Suprapubic skin (tissue), 4 donors: ENCODE data around the gene PSMA6.

Experiments used
- EP300 ChIP-seq: sonication (generic); formaldehyde crosslinking; IDR thresholded peaks from one replicate; pipeline ENCODE4 v1.6.1; 2017; ENCODE audit warnings: antibody characterized with exemption
- POLR2A ChIP-seq, 2 donors: fragments of 450-650 bp; IDR thresholded peaks; one replicate each; pipeline ENCODE4 v1.6.1; 2017; ENCODE audit warnings: antibody characterized with exemption in 2 of 2, mild to moderate bottlenecking in 2 of 2, moderate library complexity in 2 of 2
- POLR2AphosphoS5 ChIP-seq, 3 donors: sonication (generic); formaldehyde crosslinking; IDR thresholded peaks; one replicate each; pipeline ENCODE4 v1.6.1; 2017; ENCODE audit warnings: antibody characterized with exemption in 3 of 3
- TF ChIP-seq, protein P1 (sequence below), 2 donors: fragments of 200-600 bp in 1 of 2; fragments of 450-650 bp in 1 of 2; sonication (generic) in 1 of 2; IDR thresholded peaks; one replicate each; pipeline ENCODE4 v1.5.1; 2016 to 2019; ENCODE audit warnings: antibody characterized with exemption in 2 of 2, mild to moderate bottlenecking in 1 of 2, moderate library complexity in 1 of 2

DNA sequence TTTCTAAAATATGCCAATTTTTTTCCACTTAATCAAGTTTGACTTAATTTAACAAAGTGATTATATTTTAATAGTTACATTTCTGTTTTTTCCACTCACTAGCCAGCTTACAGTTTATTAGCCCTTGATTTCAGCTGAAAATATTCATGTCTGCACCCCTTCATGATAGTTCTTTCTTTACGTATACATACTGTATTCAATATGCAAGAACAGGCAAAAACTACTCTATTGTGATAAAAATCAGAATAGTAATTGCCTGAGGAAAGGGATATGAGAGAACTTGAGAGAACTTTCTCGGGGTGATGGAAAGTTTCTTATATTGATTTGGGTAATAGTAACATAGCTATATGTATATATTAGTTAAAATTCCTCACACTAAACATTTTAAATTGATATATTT is 17.4 kb upstream of the PSMA6 start:
- TF ChIP-seq, protein P1, sequence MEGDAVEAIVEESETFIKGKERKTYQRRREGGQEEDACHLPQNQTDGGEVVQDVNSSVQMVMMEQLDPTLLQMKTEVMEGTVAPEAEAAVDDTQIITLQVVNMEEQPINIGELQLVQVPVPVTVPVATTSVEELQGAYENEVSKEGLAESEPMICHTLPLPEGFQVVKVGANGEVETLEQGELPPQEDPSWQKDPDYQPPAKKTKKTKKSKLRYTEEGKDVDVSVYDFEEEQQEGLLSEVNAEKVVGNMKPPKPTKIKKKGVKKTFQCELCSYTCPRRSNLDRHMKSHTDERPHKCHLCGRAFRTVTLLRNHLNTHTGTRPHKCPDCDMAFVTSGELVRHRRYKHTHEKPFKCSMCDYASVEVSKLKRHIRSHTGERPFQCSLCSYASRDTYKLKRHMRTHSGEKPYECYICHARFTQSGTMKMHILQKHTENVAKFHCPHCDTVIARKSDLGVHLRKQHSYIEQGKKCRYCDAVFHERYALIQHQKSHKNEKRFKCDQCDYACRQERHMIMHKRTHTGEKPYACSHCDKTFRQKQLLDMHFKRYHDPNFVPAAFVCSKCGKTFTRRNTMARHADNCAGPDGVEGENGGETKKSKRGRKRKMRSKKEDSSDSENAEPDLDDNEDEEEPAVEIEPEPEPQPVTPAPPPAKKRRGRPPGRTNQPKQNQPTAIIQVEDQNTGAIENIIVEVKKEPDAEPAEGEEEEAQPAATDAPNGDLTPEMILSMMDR (IDR thresholded peaks at IDR 0.05) = no peak
- TF ChIP-seq POLR2A (IDR thresholded peaks at IDR 0.05) (no peak), POLR2AphosphoS5 (IDR thresholded peaks at IDR 0.05) (no peak), EP300 (no peak)
